Keratinocyte (primary cell): ENCODE measurements around the gene FHOD1.

Experiments
- EZH2 ChIP-seq: IDR thresholded peaks from one replicate; pipeline ENCODE4 v1.6.1; 2012; ENCODE audit warnings: inconsistent platforms, mild to moderate bottlenecking, low read length, moderate library complexity
- TF ChIP-seq, protein P1 (sequence below), 3 experiments: IDR thresholded peaks in 1 of 3; conservative IDR thresholded peaks in 1 of 3; optimal IDR thresholded peaks in 1 of 3; 2 replicates in 2 of 3; 3 replicates in 1 of 3; pipeline versions ENCODE3 to v1.5.1; 2011; ENCODE audit warnings: low read length in 3 of 3, mild to moderate bottlenecking in 3 of 3, moderate library complexity in 2 of 3, control low read depth in 1 of 3, inconsistent platforms in 1 of 3; ENCODE audit not compliant: insufficient read depth in 2 of 3; ENCODE audit errors: extremely low read depth in 1 of 3

DNA sequence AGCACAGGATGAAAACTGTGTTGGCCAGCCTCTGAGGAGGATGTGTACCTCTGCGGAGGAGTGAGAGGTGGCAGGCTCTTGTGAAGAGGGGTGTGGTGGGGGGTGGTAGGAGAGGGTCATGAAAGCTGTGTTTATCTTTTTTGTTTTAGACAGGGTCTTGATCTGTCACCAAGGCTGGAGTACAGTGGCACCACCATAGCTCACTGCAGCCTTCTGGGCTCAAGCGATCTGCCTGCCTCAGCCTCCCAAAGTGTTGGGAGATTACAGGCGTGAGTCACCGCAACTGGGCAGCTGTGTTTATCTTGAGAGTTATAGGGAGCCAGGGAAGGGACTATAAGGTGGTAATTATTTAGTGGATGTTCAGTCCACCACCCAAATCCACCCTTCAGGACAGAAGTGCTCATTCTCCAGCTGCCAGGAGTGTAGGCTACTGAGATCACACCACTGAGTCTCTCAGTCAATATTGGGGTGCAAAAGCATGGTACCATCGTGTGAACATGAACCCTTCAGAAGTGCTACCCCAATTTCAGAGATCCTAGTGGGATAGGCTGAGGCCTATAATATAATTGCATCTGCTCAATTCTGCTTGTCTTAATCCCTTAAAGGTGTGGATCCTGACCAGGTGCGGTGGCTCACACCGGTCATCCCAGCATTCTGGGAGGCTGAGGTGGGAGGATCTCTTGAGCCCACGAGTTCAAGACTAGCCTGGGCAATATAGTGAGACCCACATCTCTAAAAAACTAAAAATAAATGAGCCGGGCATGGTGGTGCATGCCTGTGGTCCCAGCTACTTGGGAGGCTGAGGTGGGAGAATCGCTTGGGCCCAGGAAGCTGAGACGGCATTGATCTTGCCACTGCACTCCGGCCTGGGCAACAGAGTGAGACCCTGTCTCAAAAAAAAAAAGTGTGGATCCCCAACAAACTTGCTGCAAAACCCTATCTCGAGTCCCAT, 56.6 kb downstream of the FHOD1 start:
- TF ChIP-seq, protein P1, sequence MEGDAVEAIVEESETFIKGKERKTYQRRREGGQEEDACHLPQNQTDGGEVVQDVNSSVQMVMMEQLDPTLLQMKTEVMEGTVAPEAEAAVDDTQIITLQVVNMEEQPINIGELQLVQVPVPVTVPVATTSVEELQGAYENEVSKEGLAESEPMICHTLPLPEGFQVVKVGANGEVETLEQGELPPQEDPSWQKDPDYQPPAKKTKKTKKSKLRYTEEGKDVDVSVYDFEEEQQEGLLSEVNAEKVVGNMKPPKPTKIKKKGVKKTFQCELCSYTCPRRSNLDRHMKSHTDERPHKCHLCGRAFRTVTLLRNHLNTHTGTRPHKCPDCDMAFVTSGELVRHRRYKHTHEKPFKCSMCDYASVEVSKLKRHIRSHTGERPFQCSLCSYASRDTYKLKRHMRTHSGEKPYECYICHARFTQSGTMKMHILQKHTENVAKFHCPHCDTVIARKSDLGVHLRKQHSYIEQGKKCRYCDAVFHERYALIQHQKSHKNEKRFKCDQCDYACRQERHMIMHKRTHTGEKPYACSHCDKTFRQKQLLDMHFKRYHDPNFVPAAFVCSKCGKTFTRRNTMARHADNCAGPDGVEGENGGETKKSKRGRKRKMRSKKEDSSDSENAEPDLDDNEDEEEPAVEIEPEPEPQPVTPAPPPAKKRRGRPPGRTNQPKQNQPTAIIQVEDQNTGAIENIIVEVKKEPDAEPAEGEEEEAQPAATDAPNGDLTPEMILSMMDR (optimal IDR thresholded peaks at IDR 0.05 in 1 of 3, IDR thresholded peaks at IDR 0.05 in 1 of 3, conservative IDR thresholded peaks at IDR 0.05 in 1 of 3; ENCODE audit: extremely low read depth in 1 of 3, insufficient read depth in 2 of 3, low read length in 3 of 3), result no peak
- no peak for TF ChIP-seq EZH2
